SK-N-SH (cell line): Measurements from ENCODE around the gene COLEC12.

Source experiments
- CTCF ChIP-seq: fragments of 200-600 bp; sonication (generic); IDR thresholded peaks from 2 replicates; pipeline ENCODE4 v1.6.1; 2017; ENCODE audit warnings: antibody characterized with exemption, mild to moderate bottlenecking, moderate library complexity
- EZH2phosphoT487 ChIP-seq: fragments of 200-600 bp; sonication (generic); IDR thresholded peaks from 2 replicates; pipeline ENCODE4 v1.6.1; 2017; ENCODE audit warnings: low read depth, mixed run types, mild to moderate bottlenecking, antibody characterized with exemption, moderate library complexity, borderline replicate concordance

GRCh38 chr18:394987-395362 is 105.5 kb downstream of the COLEC12 start:
- TF ChIP-seq EZH2phosphoT487 (no peak), CTCF (no peak)
